NCI-H1417 (cell line): ENCODE data around the gene TMEM72.
A peak's percentile ranks its signal among the peaks of the same experiment; 100 is the strongest.

Experiments used
- DNase-seq, 3 experiments: peaks; one replicate each; lab custom pipeline; 2025; lab: John Stamatoyannopoulos, UW

The TMEM72 gene

GRCh38 chr10:44934416-44935200 is 23.5 kb downstream of the TMEM72 start:
- no peak for DNase-seq

DNA sequence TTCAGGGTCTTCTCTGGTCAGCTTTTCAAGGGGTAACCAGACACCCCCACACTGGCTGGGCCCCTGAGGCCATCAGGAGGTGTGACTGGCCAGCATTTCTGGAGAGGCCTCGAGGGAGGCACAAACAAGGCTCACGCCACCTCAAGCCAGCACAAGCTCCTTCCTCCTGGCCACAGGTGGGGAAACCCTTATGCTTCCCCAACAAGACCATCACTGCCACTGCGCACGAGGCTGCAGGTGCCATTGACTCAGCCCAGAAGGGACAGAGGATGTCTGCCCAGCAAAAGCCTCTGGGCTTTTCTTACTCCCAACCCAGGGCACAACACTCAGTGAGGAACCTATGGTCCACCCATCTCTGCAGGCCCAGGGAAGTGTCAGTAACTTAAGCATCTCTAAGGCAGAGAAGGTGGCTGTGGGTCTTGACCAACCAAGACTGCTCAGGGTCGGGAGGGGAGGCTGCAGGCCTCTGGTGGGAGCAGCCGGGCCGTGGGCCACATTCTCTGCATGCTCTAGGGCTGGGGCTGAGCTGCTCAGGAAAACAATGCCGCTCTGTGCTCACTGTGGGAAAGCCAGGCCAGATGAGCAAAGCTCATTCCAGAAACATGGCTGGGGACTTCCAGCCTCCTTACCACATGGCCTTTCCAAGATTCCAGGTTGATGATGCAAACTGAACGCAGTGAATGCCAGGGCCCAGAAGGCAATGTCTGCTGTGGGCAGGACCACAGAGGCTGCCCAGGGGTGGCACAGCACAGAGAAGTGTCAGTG is 24.2 kb downstream of the TMEM72 start:
- DNase-seq: no peak

GRCh38 chr10:44935966-44936295 is 24.8 kb downstream of the TMEM72 start:
- no peak for DNase-seq

GRCh38 chr10:44936314-44936975 is 25.3 kb downstream of the TMEM72 start:
- no peak for DNase-seq

DNA sequence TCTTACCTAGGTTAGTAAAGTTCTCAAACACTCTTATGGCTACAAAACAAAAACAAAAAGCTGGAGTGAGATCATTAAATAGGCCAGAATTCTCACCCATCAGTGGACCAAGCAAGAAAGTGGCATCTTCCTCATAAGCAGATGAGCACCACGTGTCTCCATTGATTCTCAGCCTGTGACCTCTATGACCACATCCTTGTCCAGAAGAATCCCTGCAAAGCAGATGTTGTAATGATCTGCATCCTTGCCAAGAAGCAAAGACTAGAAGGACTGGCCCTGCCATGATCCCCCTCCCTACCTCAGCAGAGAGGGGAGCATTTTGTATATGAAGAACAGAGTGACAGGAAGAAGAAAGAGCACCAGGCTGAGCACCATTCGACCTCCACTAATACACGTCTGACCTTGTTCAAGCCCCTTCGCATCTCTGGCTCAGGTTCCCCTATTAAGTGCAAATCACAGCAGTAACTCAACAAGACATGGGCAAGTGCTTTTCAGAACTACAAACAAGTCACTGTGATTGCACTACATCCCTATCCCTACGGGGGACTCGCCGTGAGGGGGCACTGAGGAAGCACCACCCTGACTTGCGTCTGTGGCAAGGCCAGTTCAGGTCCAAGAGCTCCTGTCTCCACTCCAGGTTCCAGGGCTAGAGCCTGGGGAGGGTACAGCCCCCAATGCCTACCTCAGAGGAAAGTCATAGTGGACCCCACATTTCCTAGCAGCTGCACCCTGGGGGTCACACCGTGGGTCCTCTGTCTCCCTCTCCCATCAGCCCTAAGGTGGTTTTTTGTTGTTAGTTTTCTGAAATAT is 26.3 kb downstream of the TMEM72 start:
- DNase-seq: no peak

- no peak for DNase-seq
Measured at GRCh38 chr10:44938956-44939355, 27.8 kb downstream of the TMEM72 start.

DNA sequence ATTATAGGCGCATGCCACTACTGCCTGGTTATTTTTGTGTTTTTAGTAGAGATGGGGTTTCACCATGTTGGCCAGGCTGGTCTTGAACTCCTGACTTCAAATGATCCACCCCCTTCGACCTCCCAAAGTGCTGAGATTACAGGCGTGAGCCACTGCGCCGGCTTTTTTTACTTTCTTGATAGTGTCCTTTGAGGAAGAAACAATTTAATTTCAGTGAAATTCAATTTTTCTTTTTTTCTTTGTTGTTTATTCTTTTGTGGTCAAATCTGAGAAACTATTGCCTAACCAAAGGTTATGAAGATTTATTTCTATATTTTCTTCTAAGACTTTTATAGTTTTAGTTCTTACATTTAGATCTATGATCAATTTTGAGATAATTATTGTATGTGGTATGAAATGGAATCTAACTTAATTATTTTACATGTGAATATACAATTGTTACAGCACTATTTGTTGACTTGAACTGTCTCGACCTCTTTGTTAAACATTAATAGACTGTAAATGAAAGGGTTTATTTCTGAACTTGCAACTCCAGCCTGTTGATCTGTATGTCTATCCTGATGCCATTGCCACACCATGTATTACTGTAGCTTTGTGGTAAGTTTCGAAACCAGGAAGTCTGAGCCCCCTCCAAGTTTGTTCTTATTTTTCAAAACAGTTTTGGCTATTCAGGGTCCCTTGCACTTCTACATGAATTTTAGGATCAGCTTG is 28.7 kb downstream of the TMEM72 start:
- DNase-seq: no peak

DNA sequence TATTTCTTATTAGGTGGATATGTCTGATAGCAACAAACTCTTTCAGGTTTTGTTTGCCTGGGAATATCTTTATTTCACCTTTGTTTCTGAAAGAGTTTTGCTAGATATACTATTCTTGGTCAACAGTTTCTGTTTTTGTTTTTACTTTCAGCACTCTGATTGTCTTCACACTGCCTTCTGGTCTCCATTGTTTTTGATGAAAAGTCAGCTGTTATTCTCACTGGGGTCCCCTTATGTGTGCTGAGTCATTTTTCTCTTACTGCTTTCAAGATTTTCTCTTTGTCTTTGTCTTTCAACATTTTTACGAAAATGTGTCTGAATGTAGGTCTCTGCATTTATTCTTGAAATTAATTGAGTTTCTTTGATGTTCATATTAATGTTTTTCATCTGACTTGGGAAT is 33.2 kb downstream of the TMEM72 start:
- DNase-seq: no peak

GRCh38 chr10:44946205-44946604 is 35.1 kb downstream of the TMEM72 start:
- DNase-seq: no peak

DNA sequence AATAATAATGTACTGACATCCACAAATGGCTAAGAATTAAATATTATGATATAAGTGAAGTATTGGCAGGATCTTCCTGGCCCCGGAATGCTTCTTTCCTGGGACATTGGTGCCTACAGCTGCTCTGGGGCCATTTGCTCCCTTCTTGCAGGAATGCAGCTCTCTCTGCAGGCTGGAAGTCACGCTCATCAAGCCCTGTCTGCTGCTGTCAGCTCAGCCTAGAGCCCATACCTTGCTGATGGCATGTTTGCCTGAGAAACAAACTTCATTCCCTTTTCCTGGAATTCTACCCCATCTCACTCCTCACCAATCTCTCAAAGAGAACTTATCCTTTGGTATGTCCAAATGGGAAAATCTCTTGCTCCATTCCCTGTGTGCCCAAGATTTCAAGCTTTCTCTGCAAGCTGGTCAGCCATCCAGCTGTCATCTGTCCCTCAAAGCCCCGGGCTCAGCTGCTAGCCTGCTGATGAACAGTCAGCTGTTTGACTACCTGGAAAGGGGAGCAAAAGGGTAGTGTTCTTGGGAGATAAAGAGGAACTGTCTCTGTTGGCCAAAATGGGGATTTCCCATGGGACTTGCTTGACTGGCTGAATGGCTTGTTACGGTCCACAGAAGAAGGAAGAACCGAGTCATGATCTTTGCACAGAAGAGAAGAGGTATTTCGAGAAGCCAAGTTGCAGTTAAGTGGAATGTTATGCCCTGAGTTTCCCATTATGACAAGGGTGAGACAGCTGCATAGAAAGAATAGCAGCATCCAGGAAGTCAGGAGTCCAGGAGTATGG is 36.4 kb downstream of the TMEM72 start:
- DNase-seq: peak in 1 of 3 experiments; percentile 9

GRCh38 chr10:44948642-44949041 is 37.5 kb downstream of the TMEM72 start:
- no peak for DNase-seq

- no peak for DNase-seq
Measured at GRCh38 chr10:44949127-44949802, 38.1 kb downstream of the TMEM72 start.

GRCh38 chr10:44949915-44950314 is 38.8 kb downstream of the TMEM72 start:
- DNase-seq: peak in 1 of 3 experiments; percentile 0

GRCh38 chr10:44950326-44951225 is 39.4 kb downstream of the TMEM72 start:
- no peak for DNase-seq

GRCh38 chr10:44951576-44952226 is 40.6 kb downstream of the TMEM72 start:
- DNase-seq: no peak

- no peak for DNase-seq
Measured at GRCh38 chr10:44952779-44953231, 41.7 kb downstream of the TMEM72 start.

DNA sequence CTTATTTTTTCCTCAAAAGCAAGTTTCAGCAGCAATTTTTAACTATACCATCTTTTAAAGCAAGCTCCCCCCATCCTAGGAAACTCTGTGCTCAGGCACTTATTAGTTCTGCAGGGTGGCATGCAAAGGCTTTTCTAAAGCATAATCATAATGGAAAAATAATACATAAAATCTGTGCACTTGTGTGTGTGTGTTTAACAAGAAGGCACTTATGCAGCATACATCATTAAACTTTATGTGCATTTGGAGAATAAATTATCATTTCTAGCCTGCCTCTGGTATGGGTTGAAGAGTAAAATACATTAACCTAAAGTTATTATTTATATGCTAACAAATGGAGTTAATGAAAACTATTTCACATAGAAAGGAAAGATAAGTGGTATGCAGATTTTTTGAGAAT is 42.9 kb downstream of the TMEM72 start:
- DNase-seq: no peak

DNA sequence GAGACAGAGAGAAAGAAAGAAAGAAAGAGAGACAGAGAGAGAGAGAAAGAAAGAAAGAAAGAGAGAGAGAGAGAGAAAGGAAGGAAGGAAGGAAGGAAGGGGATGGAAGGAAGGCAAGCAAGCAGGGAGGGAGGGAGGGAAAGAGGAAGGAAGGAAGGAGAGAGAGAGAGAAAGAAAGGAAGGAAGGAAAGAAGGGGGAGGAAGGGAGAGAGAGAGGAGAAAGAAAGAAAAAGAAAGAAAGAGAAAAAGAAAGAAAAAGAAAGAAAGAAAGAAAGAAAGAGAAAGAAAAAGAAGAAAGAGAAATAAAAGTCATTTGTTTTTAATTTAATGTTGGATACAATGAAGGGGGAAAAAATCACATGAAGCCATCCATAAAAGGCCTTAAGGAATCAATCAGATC is 43.8 kb downstream of the TMEM72 start:
- DNase-seq: no peak
